Measurements from ENCODE around the gene MMP24OS.
"Not testable (repeated sequence)": the region's sequence is repeated elsewhere in the genome, so short reads cannot be mapped to it uniquely, and the experiment has no call there.

MMP24OS gene

DNA sequence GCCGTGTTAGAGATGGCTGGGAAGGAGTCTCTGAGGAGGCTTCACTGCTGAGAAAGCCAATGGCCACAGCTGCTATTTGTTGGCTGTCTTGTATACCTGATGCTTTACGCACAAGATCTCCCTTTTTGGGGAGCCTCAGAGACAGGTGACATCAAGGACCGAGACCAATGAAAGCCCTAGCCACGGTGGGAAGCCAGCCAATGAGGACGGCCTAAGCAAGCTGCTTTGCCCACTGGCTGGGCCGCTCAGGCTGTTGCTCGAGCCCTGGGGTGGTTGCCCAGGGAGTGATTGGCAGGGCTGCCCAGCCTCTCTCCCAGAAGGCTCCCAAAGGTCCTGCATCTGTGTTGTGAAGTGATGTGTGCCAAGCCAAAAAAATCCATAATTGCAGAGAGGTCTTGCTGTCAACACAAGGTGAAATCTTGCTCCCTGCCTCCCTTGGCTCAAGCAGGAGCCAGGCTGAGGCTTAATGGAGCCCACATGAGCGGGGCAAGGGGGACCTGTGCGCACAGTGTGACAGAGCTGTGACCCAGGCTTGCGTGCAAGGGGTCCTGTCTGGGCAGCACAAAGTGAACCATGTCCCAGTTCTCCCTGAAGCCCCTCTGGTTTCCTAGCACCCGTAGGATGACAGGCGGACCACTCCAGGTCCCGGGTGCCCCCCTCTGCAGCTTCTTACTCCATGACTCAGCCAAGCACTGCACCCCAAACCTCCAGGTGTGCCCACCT, 4.3 kb downstream of the MMP24OS start:
- no peak for DNase-seq

DNA sequence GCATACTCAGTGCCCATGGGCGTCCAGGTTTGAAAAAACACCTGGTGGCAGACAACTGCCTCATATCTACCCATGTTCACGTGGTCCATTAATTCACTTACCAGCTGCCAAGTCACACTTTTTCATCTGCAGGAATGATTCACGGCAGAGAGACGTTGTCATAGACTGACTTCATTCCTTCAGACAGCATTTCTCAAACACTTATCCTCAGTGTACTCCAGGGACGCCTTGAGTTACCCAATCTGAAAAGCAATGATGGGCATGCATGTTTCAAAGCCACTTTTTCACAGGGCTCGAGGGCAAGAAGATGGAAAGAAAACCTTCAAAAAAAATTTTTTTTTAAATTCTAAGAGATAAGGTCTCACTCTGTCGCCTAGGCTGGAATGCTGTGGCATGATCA, 6.0 kb downstream of the MMP24OS start:
- no peak for DNase-seq

DNA sequence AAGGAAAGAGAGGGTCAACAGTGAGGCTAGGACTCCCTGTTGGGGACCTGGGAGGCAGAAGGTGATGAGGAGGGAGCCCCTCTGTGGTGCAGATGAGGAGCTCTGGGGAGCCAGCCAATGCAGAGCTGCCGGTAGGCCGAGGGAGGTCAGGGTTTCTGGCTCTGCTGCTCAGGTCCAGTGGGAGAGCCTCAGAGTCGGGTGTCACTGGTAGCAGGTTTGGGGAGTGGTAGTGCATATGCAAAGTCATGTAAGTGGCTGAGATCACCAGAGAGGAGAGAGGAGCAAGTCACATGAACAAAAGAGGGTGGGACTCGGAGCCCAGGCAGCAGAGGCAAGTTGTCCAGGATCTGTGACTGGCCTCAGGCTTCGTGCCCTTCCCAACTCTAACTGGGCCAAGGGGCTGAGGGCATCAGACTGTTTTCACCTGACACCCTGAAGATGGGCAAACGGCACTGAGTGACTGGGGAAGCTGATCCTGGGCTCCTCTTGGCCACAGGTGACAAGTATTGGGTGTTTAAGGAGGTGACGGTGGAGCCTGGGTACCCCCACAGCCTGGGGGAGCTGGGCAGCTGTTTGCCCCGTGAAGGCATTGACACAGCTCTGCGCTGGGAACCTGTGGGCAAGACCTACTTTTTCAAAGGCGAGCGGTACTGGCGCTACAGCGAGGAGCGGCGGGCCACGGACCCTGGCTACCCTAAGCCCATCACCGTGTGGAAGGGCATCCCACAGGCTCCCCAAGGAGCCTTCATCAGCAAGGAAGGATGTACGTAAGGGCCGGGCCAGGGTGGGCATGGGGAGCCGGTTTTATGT, 6.6 kb downstream of the MMP24OS start:
- DNase-seq: no peak

DNA sequence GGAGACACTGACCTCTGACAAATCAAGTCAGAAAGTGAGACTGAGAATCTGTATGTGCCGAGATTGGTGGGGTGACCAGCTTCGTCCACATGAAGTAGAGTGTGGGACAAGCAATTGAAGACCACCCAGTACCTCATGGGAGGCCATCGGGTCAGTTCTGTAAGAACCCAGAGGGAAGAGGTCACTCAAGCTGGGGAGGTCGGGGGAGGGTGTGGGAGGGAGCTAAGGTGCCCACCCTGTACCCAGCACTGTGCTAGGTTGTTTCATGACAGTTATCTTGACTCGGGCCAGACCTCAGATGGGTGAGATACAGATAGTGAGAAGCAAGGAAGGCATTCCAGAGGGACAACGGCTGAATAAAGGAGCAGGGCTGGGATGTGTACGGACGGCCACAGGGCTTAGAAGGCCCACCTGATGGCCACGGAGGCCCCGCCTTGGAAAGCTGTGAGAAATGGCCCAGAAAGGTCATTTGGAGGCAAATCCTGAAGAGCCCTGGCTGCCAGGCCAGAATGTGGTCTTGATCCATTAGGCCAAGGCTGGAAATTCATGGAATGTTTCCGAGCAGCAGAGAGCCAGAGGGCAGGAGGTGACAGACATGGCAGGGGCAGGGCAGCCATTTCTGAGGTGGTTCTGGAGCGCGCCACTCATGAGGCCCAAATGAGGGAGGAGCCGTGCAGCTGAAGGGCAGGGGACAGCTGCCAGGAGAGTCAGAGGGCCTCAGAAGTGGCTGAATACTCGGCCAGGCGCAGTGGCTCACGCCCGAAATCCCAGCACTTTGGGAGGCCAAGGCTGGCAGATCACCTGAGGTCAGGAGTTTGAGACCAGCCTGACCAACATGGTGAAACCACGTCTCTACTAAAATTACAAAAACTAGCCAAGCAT, 7.7 kb downstream of the MMP24OS start:
- no peak for DNase-seq

DNA sequence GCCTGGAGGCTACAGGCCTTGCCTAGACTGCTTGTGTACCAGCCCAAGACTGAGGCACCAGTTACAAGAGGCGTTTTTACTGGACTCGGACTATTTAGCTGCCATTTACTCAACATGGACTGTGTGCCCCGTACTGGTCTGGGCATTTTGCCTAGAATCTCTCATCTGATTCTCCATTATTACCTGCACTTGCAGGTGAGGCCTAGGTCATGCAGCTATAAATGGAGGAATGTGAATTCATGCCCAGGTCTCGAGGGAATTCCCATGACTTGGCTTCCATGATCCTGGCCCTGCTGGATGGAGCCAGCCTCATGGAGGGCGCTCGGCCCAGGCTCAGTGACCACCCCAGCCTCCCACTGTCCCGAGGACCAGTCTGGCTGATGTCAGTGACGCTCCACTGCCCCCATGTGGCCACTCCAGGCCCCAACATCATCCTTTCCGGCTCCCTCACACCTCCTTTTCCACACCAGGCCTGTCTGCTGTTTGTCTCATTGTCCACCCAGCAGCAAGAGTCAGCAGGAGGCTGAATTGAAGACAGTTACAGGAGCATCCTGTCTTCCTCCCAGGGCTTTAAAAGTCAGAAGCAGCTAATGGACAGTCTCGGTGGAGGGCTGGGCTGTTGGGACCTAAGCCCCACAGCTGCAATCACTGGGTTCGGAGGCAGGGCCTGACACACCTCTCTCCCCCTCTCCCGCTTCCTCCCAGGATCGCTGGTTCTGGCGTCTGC, 8.7 kb downstream of the MMP24OS start:
- peak; percentile 29 for DNase-seq

DNA sequence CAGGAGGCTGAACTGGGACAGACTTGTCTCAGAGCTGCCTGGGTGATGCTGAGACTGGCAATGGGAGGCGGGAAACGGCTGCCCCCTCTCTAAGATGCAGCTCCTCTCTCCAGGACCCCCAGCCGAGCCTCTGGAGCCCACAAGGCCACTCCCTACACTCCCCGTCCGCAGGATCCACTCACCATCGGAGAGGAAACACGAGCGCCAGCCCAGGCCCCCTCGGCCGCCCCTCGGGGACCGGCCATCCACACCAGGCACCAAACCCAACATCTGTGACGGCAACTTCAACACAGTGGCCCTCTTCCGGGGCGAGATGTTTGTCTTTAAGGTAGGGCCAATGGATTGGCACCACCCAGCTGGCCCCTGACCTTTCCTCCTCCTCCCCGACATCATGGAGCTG, 10.8 kb downstream of the MMP24OS start:
- no peak for DNase-seq

DNA sequence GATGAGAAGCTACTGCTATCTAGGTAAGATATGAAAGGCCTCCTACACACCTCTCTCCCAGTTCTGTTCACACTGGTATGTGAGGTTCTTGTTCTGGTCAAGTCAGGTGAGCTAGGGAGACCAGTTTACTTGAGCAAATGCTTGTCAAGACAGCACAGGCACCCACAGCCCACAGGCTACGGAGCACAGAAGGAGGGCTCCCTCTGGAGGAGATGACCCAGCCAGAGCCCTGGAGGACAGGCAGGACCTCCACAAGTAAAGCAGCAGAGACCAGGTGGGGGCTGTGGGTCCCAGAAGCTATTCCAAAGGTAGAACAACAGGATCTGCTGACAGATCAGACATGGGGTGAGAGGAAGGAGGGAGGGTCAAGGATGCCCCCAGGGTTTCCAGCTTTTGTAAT, 13.2 kb downstream of the MMP24OS start:
- DNase-seq: no peak

DNA sequence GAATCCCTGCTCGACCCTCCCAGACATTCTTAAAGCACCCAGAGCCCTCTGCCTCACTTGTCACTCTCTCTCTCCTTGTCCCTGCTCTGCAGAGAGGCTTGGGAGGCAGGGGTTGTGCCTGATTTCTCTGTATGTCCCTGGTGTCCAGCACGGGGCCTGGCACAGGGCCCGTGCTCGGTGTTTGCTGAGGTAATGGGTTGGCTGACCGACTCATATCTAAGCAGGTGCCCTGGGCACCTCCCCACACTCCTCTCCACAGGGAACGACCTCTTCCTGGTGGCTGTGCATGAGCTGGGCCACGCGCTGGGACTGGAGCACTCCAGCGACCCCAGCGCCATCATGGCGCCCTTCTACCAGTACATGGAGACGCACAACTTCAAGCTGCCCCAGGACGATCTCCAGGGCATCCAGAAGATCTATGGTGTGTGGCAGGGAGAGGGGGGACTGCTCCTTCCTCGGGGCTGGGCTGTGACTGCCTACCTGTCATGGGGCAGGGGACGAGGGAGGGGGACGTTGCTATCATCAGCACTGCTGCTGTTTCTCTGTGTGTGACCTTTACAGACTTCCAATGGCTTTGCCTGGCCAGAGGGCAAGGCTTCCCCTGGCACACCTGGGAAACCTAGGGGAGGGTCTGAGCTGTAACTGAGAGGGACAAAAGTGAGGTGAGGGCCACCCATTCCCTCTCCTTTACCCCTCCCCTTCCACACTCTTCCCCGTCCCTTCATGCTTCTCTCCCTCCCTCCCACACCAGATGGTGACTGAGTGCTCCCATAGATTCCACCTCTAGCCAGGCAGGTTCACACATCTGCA, 14.2 kb downstream of the MMP24OS start:
- no peak for DNase-seq

DNA sequence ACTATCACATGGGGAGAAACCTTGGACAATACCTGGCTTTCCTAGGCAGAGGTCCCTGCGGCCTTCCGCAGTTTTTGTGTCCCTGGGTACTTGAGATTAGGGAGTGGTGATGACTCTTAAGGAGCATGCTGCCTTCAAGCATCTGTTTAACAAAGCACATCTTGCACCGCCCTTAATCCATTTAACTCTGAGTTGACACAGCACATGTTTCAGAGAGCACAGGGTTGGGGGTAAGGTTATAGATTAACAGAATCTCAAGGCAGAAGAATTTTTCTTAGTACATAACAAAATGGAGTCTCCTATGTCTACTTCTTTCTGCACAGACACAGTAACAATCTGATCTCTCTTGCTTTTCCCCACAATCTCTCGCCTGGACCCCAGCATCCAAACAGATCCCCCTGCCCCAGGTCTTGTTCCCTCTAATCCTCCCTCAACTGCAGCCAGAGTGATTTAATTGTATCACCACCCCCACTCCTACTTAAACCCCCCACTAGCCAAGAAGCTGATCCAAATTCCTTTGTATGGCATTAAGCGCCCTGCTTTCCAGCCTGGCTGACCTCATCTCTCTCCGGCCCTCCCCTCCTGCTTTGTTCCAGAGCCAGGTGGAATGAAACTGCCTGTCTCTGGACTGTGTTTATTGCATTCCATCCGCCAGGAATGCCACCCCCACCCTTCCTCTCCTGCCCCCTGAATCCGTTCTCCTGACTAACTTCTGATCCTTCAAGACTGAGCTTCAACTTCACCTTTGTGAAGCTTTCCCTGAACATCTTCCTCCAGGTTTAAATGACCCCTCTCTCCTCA, 15.0 kb downstream of the MMP24OS start:
- not testable (repeated sequence) for DNase-seq

DNA sequence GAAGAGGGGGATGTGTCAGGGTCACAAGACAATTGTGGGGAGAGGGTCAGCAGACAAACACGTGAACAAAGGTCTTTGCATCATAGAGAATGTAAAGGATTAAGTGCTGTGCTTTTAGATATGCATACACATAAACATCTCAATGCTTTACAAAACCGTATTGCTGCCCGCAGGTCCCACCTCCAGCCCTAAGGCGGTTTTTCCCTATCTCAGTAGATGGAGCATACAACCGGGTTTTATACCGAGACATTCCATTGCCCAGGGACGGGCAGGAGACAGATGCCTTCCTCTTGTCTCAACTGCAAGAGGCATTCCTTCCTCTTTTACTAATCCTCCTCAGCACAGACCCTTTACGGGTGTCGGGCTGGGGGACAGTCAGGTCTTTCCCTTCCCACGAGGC, 15.6 kb downstream of the MMP24OS start:
- not testable (repeated sequence) for DNase-seq

DNA sequence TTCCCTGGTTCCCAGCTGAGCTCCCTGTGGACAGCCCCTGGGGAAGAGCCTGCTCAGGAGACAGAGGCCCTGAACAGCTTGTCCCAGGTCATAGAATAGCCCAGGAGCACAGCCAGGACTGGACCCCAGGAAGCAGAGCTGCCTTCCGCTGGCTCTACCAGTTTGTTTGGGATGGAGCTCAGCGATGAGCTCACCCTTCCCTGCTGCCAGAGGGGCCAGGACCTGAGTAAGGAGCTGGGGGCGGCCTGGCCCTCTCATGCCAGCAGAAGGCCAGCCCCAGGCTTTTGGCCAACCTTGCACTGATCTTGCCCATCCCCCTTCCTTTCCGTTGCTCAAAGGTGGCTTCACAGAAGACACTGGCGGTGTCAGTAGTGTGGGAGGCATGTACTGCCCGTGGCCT, 17.5 kb downstream of the MMP24OS start:
- no peak for DNase-seq

DNA sequence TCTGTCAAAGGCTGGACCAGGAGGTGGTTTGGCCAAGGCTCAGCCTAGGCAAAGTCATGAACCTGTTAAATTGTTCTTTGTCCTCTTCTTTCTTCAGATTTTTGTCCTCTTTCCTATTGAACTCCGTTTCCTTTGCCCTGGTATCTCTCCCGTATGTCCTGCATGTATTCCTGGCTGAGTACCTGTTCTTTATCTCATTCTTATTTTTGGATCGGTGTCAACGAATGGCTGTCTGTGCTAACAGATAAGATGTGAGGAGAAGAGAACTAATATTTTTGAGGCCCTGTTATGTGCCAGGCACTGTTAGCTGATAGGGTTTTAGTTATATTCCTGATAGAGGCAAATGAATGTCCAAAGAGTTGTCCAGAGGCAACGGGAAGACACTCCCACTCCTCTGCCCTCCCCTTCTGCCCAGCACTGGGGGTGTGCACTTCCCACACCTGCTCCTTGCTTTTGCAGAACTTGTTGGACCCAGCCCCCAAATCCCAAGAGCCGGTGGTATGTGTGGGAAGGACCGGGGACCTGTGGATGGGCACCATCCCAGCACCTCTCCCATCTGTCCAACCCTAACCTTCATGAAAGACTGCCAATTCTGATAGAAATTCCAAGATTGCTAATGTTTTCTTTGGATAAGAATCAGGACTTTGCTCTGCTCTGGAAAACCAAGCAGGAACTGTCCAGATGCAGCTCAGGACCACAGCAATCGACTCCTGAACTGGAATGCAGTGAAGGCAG, 20.6 kb downstream of the MMP24OS start:
- no peak for DNase-seq

DNA sequence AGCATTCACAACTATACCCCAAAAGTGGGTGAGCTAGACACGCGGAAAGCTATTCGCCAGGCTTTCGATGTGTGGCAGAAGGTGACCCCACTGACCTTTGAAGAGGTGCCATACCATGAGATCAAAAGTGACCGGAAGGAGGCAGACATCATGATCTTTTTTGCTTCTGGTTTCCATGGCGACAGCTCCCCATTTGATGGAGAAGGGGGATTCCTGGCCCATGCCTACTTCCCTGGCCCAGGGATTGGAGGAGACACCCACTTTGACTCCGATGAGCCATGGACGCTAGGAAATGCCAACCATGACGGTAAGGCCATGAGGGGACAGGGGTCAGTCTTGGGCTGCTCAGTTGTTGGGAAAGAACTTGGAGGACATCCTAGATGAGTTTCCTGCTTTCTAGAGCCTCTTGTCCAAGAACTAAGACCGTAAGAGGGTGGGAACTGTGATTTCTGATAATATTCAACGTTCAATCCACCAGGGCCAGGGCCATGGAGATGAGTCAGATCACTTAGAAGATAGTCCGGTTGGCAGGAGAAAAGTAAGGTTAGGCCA, 23.4 kb downstream of the MMP24OS start:
- DNase-seq: no peak

DNA sequence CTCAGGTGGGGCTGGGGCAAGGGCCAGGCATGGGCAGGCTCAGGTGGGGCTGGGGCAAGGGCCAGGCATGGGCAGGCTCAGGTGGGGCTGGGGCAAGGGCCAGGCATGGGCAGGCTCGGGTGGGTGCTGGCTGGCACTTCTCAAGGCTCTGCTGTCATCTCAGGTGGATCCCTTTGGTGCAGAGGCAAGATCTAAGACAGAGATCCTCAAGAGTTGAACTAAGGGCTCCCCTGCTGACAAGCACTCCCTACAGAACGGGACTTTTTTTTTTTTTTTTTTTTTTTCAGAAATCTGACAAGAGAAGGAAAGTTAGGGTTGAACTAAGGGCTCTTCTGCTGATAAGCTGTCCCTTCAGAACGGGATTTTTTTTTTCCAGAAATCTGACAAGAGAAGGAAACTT, 24.9 kb downstream of the MMP24OS start:
- no peak for DNase-seq

DNA sequence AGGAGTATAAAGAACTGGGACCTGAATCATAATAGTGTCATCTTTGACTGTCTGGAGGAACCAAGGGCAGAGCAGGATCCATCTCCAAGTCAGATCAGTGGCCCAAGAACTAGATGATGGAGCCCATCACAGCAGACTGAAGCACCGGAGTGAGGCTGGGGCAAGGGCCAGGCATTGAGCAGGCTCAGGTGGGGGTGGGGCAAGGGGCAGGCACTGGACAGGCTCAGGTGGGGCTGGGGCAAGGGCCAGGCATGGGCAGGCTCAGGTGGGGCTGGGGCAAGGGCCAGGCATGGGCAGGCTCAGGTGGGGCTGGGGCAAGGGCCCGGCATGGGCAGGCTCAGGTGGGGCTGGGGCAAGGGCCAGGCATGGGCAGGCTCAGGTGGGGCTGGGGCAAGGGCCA, 25.3 kb downstream of the MMP24OS start:
- not testable (repeated sequence) for DNase-seq

DNA sequence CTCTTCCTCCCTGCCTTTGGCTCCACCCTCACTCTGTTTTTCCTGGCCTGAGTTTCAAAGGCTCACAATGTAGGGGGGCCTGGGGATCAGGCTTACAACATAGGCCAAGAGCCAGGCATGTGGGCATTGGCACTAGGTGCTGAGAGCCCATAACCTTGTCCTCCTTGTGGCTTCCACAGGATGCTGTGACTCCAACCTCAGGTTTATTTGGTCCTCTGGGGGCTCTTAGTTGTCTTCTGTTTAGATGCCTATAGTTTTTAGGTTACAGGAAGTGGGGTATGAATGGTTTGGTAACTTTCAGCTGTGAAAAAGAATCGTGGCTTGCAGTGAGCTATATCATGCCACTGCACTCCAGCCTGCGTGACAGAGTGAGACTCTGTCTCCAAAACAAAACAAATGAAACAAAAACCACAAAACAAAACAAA, 25.9 kb downstream of the MMP24OS start:
- DNase-seq: peak; percentile 39

DNA sequence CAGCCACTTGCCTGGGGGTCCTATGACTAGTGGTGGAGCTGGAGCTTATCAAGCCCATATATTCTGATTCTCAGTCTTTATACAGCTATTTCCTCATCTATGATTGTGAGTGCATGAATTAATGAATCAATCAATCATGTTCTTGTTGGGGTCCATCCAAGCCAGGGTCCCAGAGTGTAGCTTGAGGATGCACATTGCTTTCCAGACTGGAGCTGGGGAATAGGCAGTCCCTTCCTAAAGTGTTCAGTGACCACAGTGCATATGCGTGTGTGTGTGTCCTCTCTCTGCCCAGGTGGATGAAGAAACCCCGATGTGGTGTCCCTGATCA, 26.3 kb downstream of the MMP24OS start:
- no peak for DNase-seq

DNA sequence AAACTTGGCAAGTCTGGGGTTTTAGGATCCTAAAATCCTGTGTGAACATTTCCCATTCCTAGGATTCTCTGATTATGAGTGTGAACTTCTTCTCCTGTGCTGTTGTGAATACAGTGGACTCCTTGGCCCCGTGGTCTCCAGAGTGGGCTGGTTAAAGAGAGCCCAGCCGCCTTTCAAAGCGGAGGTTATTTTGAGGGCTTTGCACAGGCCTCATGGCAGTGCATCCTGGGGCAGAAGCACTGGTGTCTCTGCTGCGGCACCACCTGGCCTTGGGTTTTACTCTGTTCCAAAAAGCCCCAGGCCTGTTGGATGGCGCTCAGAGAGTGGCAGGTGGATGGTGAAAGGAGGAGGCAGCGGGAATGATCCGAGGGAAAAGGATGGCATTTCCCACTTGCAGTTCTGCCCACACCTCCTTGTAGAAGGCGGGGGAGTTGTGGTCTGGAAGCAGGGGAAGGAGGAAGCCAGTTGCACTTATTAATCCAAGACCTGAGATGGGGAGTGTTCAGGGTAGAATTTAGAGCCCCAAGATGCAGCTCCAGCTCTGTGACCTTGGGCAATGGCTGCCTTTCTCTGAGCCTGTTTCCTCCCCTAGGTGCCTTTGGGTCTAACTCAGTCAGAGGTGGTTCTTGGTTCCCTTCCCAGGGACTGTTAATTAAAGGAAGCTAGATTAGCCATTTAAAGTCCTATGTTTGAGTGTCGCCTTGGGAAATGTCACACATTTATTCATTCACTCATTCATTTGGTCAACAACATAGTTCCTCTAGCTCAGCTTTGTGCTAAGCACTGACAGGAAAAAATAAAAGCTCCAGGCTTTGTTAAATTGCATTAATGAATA, 29.1 kb downstream of the MMP24OS start:
- no peak for DNase-seq

DNA sequence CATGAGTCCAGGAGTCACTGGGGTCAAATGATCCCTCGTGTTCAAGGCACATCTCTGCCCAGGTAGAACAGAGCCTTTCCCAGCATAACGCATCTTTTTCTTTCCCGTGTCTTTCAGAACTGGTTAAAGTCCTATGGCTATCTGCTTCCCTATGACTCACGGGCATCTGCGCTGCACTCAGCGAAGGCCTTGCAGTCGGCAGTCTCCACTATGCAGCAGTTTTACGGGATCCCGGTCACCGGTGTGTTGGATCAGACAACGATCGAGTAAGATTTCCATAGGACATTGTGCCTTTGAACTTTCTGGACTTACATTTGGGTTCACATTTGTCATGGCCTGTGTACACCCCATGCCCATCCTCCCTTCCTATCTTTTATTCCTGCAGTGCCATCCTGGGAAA, 31.2 kb downstream of the MMP24OS start:
- no peak for DNase-seq
